Suppressor macrophage (primary cell): ENCODE results near the gene TIPIN.
"Not testable (repeated sequence)": the region's sequence is repeated elsewhere in the genome, so short reads cannot be mapped to it uniquely, and the experiment has no call there.

Source experiments
- DNase-seq, 4 experiments: peaks; one replicate each; pipeline ENCODE4 v3.0.0-alpha.2; 2020 to 2022

TIPIN gene

DNA sequence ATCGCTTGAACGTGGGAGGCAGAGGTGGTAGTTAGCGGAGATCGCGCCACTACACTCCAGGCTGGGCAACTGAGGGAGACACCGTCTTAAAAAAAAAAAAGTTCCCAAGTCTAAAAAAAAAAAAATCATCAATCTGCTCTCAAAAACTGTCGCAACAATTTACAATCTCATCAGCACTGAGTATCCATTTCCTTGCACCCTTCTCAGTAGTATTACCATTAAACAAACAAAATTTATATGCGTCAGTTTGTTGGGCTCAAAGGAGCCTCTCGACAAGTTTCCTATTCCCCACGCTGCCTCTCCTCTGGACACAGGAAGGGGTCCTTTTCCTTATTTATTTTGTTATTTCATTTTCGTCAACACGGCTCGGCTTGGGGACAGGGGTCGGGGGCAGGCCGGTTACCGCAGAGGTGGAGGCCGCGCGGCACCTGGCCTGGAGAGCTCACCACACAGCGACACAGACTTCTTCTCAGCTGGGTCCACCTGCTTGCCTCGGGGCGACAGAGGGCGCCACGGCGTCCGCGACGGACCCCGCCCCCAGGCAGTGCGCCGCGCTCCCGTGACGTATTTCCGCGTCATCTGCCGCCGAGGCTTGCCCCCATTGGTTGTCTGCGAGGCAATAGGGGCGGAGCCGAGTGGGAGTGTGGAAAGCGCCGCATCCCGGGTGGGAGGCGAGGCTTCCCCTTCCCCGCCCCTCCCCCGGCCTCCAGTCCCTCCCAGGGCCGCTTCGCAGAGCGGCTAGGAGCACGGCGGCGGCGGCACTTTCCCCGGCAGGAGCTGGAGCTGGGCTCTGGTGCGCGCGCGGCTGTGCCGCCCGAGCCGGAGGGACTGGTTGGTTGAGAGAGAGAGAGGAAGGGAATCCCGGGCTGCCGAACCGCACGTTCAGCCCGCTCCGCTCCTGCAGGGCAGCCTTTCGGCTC, 30.0 kb upstream of the TIPIN start, which contains the start of gene MAP2K1:
Gene MAP2K1 (plus strand): TSS at position 709 of the 920 bp plus-strand sequence. CDS start 436 bp downstream, outside the sequence.
- peak; percentile 98 to 99 (median 99) for DNase-seq

DNA sequence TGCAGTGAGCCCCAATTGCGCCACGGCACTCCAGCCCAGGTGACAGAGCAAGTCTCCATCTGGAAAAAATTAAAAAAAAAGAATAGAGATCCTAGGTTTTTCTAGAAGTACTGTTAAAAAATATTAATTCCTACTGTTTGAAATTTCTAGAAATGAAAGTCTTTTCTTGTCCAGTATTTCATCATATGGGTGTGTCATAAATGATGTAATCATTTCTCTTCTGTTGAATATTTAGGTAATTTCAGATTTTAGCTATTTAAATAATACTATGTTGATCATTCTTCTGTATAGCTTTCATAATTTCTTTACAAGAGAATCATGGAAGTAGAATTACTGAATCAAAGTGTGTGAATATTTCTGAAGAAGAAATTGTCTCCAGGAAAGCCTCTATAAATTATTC, 24.9 kb upstream of the TIPIN start:
- peak in 1 of 4 experiments; percentile 24 for DNase-seq

DNA sequence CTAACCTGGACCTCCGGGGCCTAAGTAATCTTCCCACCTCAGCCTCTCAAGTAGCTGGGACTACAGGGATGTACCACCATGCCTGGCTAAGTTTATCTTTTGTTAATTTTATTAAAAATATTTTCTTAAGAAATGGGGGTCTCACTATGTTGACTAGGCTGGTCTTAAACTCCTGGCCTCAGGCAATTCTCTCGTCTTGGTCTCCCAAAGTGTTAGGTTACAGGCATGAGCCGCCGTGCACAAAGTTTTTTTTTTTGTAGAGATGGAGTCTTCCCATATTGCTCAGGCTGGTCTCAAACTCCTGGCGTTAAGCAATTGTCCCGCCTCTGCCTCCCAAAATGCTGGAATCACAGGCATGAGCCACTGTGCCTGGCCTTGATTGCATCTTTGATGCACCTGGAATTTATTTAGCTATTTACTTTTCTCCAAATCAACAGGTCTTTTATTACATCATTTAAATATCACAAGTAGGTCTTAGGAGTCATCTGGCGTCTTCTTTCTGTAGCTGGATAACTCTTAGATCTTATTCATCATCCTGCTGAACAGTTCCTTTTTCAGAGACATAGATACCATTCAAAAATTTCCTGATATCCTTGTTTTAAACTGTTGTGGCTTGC, 22.4 kb upstream of the TIPIN start:
- no peak for DNase-seq

DNA sequence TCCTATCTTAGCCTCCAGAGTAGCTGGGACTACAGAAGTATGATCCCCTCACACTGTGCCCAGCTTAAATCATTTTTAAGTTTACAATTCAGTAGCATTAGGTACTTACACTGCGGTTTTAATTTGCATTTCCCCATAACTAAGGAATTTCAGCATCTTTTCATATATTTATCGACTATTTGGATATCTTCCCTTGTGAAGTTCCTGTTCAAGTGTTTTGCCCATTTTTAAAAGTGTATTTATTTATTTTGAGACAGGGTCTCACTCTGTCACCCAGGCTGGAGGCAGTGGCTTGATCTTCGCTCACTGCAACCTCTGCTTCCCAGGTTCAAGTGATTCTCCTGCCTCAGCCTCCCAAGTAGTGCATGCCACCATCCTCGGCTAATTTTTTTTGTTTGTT, 17.7 kb upstream of the TIPIN start:
- DNase-seq = no peak

DNA sequence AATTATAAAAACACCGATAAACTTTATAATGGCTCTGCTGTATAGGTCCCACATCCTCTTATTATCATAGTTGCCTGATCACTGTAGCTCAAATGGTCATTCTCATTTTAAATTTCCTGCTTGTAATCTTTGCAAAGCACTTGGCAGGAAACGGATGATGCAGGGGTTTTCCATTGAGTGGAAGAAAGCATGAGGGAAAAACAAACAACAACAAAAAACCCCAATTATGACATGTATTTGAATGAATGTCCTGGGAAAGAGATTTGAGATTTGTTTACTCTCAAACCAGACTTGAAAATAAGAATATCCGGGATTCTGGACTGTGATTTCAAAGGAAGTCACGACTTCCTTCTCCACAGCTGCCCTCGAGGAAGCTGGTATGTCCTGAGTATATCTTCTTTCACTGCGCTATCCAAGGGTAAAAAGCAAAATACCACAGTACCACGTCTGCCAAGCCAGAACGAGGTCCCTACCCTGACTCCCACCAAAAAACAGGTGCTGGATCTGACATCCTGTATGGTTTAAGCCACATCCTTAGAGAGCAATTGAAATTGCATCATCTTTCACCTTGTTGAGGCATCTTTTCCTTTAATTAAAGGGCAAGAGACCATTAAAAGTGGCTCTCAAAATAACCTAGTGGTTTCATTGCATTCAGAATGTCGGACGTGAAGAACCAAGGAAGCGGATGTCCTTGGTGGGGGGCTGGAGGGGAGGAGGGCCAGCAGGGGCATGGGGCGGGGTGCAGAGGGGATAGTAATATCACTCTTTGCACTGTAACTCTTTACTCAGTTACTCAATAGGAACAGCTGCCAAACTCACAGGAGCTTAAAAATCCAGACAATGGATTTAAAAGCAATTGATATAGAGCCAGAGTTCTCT, 13.5 kb upstream of the TIPIN start:
- peak; percentile 17 to 61 (median 45) for DNase-seq

DNA sequence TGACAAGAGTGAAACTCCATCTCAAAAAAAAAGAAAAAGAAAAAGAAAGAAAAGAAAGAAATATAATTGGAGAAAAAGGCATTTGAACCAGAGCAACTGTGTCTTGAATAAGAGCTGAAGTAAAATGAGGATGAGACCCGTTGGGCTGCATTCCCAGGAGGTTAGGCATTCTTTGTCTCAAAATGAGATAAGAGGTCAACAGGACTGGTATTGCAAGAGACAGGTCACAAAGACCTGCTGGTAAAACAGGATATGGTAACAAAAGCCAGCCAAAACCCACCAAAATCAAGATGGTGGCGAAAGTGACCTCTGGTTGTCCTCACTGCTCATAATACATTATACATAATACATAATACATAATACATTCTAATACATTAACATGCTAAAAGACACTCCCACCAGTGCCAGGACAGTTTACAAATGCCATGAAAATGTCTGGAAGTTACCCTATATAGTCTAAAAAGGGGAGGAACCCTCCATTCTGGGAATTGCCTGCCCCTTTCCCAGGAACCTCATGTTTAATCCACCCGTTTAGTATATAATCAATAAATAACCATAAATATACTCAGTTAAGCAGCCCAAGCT, 8.6 kb upstream of the TIPIN start:
- no peak for DNase-seq

DNA sequence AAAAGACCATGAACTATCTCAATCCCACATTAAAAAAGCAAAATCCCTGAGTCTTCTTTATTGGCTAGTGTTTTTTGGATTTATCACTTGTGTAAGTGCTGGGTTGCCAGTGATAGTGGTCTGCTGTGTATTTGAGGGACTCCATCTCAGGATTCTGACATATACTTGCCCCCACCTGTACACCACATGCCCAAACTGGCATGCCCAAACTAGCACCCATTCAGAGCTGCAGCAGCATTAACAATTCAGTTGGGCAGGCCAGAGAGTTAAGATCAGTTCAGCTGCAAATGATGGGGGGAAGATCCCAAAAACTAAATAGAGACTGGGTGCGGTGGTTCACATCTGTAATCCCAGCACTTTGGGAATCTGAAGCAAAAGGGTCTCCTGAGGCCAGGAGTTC, 6.3 kb upstream of the TIPIN start:
- DNase-seq = no peak

DNA sequence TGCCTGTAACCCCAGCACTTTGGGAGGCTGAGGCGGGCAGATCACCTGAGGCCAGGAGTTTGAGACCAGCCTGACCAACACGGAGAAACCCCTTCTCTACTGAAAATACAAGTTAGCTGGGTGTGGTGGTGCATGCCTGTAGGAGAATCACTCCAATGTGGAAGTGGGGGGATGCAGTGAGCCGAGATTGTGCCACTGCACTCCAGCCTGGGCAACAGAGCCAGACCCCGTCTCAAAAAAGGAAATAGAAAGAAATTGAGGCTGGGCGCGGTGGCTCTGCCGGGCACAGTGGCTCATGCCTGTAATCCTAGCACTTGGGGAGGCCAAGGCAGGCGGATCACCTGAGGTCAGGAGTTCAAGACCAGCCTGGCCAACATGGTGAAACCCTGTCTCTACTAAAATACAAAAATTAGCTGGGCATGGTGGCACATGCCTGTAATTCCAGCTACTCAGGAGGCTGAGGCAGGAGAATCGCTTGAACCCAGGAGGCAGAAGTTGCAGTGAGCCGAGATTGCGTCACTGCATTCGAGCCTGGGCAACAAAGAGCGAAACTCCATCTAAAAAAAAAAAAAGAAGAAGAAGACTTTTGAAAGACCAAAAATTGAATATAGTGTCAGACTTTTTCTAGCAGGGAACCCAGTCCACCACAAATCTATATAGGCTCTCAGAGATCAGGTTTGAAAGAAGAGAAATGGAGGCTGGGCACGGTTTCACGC, 5.4 kb upstream of the TIPIN start:
- DNase-seq = peak in 3 of 4 experiments; percentile 24 to 53 (median 42)

DNA sequence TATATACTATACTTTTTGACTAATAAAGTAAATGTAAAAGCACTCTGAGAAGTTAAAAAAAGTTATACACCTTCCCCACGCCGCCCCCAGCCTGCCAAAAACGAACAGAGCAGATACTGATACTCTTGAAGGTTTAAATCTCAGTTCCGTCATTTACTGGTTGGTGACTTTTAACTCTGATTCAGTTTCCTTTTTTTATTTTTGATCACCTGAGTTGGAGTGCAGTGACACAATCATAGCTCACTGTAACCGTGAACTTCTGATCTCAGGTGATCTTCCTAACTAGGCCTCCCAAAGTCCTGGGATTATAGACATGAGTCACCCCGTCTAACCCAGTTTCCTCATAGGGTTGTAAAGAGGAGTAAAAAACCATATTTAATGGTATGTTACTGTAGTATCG, 3.3 kb upstream of the TIPIN start:
- no peak for DNase-seq

DNA sequence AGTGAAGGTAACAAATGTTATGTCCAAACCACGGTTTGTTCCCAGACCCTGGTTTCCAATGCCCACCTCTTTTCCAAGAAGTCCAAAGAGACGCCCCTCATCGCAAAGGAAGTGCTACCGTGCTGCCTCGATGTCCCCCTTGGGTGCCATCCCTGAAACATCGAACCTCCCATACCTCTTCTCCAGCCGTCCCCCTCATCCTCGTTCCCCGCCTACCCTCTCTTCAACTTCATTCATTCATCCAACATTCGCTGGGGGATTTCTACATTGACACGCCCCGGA, 467 bp downstream of the TIPIN start:
- no peak for DNase-seq

DNA sequence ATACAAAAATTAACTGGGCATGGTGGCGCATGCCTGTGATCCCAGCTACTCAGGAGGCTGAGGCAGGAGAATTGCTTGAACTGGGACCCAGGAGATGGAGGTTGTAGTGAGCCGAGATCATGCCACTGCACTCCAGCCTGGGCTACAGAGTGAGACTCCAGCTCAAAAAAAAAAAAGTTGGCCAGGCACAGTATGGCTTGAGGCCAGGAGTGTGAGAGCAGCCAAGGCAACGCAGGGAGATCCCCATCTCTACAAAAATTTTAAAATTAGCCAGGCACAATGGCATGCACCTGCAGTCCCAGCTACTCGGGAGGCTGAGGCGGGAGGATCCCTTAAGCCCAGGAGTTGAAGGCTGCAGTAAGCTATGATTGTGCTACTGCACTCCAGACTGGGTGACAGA, 8.0 kb downstream of the TIPIN start:
- not testable (repeated sequence) for DNase-seq

DNA sequence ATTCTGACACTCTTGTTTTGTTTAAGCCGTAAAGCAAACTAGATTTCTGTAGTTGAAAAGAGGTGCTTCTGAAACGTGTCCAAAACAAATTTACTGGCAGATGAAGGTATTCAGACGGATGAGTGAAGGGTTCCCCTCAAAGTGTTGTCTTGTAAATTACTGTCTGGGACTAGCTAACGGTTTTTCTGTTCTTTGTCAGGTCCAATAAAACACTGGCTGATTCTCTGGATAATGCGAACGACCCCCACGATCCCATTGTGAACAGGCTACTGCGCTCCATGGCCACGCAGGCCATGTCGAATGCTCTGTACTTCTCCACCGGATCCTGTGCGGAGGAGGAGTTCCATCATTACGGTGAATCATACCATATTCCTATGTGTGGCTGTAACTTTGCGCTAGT, 27.7 kb downstream of the TIPIN start:
- no peak for DNase-seq

DNA sequence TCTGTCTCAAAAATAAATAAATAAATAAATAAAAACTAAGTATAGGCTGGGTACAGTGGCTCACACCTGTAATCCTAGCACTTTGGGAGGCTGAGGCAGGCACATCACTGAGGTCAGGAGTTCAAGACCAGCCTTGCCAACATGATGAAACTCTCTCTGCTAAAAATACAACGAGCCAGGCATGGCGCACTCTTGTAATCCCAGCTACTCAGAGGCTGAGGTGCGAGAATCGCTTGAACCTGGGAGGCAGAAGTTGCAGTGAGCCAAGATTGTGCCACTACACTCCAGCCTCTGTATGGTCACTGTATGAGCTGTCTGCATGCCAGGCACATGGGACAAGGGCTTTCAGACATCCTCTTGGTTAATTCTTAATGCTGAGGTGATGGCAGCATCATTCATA, 28.7 kb downstream of the TIPIN start:
- no peak for DNase-seq

DNA sequence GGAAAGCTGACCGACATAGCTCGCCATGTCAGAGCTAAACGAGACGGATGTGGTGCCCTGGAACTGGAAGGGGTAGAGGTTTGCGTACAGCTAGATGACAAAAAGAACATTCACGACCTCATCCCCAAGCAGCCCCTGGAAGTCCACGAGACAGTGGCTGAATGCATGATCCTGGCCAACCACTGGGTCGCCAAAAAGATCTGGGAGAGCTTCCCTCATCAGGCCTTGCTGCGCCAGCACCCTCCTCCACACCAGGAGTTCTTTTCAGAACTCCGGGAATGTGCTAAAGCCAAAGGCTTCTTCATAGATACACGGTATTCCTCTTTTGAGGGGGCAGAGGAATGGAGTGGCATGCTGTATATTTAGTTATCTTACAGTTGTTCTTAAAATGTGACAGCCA, 30.4 kb downstream of the TIPIN start:
- DNase-seq = no peak

DNA sequence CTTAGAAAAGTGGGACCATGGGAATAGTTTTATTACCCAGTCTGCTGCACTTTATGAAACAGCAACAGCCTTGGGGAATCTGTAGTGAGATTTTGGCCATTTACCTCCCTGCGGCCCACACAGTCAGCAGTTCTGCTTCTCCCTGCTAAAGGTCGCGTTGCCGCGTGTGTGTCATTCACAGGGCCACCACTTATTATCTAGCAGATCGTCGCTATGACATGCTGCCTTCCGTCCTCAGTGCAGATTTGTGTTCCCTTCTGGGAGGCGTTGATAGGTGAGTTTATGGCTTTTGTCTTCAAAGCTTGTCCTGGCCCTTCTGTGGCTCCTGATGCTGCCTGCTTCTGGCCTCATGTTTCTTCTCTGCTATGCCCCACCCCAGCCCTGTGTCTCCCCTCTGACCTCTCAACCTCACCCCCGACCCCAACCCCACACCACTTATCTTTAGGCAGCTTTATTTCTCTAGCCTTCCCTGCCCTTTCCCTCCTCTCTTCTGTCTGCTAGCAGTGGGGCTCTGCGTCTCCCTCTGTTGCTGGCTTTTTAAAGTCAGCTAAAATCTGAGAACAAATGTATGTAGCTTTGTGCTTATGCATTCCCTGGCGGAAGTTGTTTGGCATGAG, 33.1 kb downstream of the TIPIN start:
- no peak for DNase-seq

DNA sequence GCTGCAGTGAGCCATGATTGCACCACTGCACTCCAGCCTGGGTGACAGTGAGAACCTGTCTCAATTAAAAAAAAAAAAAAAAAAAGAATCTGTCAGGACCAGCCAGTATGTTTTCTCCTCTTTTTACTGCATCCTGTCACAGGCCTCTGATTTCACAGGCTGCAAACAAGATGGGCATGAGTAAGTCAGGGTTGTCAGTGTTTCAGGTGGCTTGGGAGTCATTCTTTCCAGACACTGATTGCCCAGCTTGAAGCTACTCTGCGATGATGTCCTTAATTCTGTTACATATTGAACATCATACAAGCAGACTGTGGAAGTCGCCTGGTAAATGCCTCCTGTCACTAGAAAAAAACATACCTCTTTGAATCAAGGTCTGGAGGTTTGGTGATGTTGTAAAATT, 44.3 kb downstream of the TIPIN start:
- no peak for DNase-seq

DNA sequence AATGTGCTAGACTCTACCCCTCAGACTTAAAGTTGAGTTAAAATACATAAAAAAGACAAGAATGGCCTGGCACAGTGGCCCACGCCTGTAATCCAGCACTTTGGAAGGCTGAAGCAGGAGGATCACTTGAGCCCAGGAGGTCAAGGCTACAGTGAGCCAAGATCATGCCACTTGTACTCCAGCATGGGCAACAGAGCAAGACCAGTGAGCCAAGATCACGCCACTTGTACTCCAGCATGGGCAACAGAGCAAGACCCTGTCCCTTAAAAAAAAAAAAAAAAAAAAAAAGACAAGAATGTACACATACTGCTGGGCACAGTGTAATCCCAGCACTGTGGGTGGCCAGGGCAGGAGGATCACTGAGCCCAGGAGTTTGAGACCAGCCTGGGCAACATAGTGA, 45.7 kb downstream of the TIPIN start:
- DNase-seq = no peak

DNA sequence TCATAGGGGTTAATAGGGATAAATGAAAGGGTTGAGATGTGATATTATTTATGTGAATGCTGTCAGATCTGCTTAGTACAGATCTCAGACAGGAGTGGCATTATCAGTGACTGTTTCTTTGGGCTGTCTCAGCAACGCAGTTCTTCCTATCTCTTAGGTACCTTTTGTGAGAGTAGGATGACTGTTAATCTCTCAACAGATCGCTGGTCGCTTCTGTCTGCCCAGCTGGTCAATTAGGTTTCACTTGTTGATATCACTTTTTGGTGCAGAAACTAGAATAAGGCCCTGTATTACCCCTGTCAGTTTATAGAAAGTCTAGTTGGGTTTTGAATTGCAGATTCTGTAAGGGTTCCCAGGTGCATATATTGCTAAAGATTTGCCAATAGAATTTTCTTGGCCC, 46.7 kb downstream of the TIPIN start:
- no peak for DNase-seq

DNA sequence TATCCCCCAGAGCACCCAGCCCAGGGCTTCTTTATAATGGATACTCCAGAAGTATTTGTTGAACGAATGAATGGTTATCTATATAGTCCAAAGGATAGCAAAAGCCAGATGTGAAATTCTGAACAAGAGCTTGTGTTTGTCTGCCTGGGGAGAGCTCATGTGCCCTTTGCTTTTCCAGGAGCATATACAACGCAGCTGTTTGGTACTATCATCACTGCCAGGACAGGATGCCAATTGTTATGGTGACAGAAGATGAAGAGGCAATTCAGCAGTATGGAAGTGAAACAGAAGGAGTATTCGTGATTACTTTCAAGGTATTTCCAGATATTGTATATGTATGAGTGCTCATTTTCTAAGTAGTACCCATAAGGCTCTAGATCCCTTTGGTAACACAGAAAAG, 48.0 kb downstream of the TIPIN start:
- DNase-seq = no peak

DNA sequence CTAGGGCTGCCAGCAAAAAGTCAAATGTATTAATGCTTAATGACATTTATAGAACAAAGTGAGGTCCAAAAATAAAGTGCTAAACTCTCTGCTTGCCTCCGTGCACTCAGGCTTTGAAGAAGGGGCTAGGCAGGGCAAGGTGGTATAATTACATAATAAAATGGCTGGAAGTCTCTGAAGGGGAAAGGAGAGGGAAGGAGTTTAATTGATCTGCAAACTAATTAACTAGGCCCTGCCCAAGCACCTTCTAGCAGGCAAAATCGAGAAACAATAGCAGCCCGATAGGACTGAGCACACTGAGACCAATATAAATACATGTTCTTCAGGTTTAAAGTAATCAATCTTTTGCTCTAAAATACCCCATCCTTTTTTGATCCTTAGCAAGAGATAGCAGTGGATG, 50.1 kb downstream of the TIPIN start:
- no peak for DNase-seq

DNA sequence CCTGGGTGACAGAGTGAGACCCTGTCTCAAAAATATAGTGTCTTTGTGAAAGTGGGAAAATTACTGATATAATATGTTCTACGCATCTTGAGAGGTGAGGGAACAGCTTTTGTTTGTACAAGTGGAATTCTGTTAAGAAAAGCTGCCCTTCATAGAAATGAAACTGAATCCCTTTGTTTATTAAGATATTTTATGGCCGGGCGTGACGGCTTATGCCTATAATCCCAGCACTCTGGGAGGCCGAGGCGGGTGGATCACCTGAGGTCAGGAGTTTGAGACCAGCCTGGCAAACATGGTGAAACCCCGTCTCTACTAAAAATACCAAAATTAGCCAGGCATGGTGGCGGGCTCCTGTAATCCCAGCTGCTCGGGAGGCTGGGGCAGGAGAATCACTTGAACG, 52.1 kb downstream of the TIPIN start:
- not testable (repeated sequence) for DNase-seq
